GM10847 (cell line): ENCODE results near the gene ZNF485.

Experiments
- POLR2A ChIP-seq: IDR thresholded peaks from 2 replicates; pipeline ENCODE4 v1.6.1; 2011; ENCODE audit not compliant: insufficient read length; ENCODE audit errors: extremely low read depth

The ZNF485 gene

DNA sequence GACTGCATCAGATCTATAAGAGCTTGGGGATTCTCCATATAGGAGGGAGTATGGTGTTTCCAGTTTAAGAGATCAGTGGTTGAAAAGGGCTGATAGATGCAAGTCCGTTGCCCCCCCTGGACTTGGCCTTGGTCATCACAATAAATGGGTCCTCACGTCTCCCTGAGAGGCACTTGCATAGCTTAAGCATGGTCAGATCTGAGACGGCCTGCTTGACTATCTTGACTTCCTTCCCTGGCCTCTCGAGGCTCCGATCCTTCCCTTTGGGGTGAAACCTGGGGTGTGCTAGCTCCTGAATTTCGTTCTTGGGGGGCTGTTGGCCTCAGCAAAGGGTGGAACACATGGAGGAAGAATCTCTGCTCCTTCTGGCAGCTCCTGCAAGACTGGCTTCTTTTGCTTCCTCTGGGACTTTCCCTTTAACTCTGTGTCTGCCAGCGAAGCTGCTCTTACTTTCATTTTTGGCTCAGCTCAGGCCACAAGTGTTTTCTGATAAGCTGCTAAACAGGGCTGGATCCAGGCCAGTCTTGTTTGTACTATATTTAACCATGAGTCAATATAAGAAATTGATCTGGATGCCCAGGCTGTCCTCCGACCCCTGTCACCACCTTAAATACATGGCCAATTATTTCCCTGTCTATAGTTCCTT lies 11.2 kb upstream of the ZNF485 start:
- TF ChIP-seq POLR2A: no peak

DNA sequence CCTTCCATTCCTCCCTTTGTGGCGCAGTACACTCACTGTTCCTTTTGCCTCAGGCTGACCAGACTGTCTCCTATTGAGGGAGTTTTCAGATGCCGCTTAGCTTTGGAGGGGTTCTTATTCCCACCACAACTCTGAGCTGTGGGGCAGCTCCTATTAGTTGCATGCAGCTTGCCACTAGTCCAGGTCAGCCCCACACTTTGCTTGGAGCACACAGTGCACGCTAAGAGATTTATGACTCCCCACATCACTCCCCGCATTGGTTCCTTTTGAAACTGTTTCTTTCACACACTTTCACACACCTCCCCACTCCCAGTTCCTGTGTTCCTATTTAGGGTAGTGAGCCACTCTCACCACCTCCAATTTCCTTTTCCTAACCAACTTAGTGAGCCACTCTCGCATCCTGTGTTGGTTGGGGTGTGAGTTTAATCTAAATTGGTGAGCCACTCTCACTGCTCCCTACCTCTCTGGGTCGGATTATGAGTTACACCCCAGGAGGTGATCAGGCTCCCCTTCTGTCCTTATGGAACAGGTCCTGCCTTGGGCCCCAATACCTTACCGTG lies 10.4 kb upstream of the ZNF485 start:
- TF ChIP-seq POLR2A: no peak

DNA sequence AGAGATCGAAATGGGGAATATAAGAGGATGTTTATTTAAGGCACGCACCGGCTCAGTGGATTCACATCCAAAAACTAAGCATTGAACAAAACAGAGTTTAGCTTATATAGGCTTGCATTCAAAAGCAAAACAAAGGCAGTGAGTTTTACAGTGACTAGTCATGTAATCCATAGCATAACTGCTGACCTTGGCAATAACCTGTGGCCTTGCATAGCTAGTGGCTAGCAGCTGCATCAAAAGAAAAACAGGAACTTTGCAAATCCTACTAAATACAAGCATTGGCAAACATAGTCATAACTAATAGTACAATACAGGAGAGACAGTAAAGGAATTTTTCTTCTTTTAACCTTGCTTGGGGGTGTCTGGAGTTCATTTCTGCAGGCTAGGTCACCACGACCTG lies 9.7 kb upstream of the ZNF485 start:
- no peak for TF ChIP-seq POLR2A

- TF ChIP-seq POLR2A: no peak
These were observed 7.8 kb upstream of the ZNF485 start for GRCh38 chr10:43598446-43598845.

GRCh38 chr10:43599333-43599732 lies 6.9 kb upstream of the ZNF485 start:
- TF ChIP-seq POLR2A: no peak

- TF ChIP-seq POLR2A: no peak
These were observed 352 bp upstream of the ZNF485 start for GRCh38 chr10:43605850-43606322.

DNA sequence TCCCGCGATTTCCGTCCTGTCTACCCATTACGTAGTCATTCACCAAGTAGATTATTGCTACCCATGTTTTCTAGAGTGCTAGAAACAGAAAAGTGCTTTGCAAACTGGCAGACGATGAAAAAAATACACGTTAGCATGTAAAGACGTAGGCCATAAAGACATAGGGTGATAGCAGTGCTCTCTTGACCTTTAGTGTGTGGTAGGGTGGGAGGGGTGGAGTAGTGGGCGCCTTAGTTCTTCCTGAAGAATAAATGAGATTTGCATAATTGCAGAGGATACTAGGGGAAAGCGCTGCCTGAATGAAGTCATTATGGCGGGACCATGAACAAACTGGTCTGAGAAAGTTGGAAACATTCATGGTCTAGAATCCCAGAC lies 948 bp downstream of the ZNF485 start:
- TF ChIP-seq POLR2A: no peak

GRCh38 chr10:43610636-43611035 lies 4.4 kb downstream of the ZNF485 start:
- TF ChIP-seq POLR2A: no peak

GRCh38 chr10:43616697-43617370 lies 10.6 kb downstream of the ZNF485 start:
- TF ChIP-seq POLR2A: no peak

GRCh38 chr10:43619368-43619767 lies 13.1 kb downstream of the ZNF485 start:
- TF ChIP-seq POLR2A: no peak

- no peak for TF ChIP-seq POLR2A
These were observed 15.8 kb downstream of the ZNF485 start for GRCh38 chr10:43622038-43622437.

GRCh38 chr10:43623351-43623750 lies 17.1 kb downstream of the ZNF485 start:
- TF ChIP-seq POLR2A: no peak

DNA sequence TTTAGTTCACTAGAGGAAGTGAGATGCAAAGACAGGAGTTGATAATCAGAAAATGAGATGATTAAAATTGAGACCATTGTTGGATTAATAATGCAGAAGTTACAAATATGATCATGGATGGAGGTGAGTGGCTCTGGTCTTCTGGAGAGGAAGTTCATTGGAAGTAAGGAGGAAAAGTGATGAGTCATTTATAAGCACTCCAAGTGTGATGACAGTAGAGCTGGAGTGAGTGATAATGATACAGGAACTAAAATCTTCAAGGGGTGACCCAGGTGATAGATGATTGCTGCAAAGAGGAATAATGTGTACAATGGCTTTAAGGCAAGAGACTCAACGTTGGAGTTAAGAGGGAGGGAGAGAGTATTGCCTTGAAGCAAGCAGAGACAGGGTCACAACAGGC lies 21.7 kb downstream of the ZNF485 start:
- TF ChIP-seq POLR2A: no peak

- no peak for TF ChIP-seq POLR2A
These were observed 22.7 kb downstream of the ZNF485 start for GRCh38 chr10:43628956-43629355.

- TF ChIP-seq POLR2A: no peak
These were observed 34.4 kb downstream of the ZNF485 start for GRCh38 chr10:43640603-43641002.

DNA sequence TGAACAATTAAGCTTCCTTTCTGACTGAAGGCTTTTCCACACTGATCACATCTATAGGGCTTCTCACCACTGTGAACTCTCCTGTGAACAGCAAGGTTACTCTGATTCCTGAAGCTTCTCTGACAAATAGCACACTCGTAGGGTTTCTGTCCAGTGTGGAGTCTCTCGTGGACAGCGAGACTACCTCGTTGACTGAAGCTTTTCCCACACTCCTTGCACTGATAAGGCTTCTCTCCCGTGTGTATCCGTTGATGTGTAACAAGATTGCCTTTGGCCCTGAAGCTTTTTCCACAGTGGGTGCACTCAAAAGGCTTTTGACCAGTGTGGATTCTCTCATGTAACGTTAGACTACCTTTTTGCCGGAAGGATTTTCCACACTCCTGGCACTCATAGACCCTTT lies 38.0 kb downstream of the ZNF485 start:
- TF ChIP-seq POLR2A: no peak
